Endothelial cell of umbilical vein (primary cell): Measurements from ENCODE around the gene SPDYE4. TPM values are rescaled to one million over a fixed set of nuclear protein-coding genes. Genes with fewer than 3 reads are reported as not detected.

Experiments
- BruUV-seq: library from RNA; stranded (reverse); fragments of 400-500 nt; replicated peaks from 2 replicates; lab custom pipeline; 2021; lab: Mats Ljungman, UMichigan
- CTCF ChIA-PET: fragments of 300-600, 350-600 bp; sonication (Branson Sonifier 250); formaldehyde crosslinking; loops from one replicate; lab custom pipeline; 2021; ENCODE audit warnings: antibody characterized with exemption, inconsistent platforms; lab: Charles Lee
- POLR2A ChIA-PET: fragments of 300-600, 350-600 bp; sonication (Branson Sonifier 250); formaldehyde crosslinking; loops from one replicate; lab custom pipeline; 2021; ENCODE audit warnings: antibody characterized with exemption, inconsistent platforms; lab: Charles Lee
- DNase-seq: peaks from one replicate; pipeline ENCODE4 v3.0.0-alpha.2; 2011; ENCODE audit warnings: low read depth, low spot score
- FAIRE-seq: peaks from 2 replicates; lab custom pipeline; 2011; peaks lifted over from hg19 to GRCh38; lab: Jason Lieb, UNC
- H2AFZ ChIP-seq: 2 replicates; pipeline ENCODE4 v1.6.0; 2012; ENCODE audit warnings: low read depth, low read length, control low read depth, inconsistent platforms
- H3K27ac ChIP-seq: 2 replicates; pipeline ENCODE4 v1.5.1; 2011; ENCODE audit warnings: low read depth, mild to moderate bottlenecking, control low read depth, low read length, moderate library complexity; ENCODE audit not compliant: insufficient read depth
- H3K27me3 ChIP-seq, 2 experiments: 2 replicates each; pipeline versions ENCODE4 v1.6.0 to v1.6.1; 2011; ENCODE audit warnings: low read length in 2 of 2, mixed read lengths in 1 of 2; ENCODE audit not compliant: control insufficient read depth in 2 of 2, insufficient read depth in 2 of 2
- H3K36me3 ChIP-seq, 2 experiments: 2 replicates in 1 of 2; 3 replicates in 1 of 2; pipeline ENCODE4 v1.5.1; 2011; ENCODE audit warnings: low read length in 2 of 2, mild to moderate bottlenecking in 1 of 2, moderate library complexity in 1 of 2; ENCODE audit not compliant: control insufficient read depth in 2 of 2, insufficient read depth in 2 of 2; ENCODE audit errors: extremely low read depth in 1 of 2
- H3K4me1 ChIP-seq: 3 replicates; pipeline ENCODE4 v1.5.1; 2011; ENCODE audit warnings: mild to moderate bottlenecking, low read length; ENCODE audit not compliant: control insufficient read depth, insufficient read depth; ENCODE audit errors: extremely low read depth
- H3K4me2 ChIP-seq: 2 replicates; pipeline ENCODE4 v1.6.1; 2011; ENCODE audit warnings: low read length, control low read depth, mixed read lengths; ENCODE audit not compliant: insufficient read depth
- H3K4me3 ChIP-seq, 3 experiments: fragments of 200-600 bp in 1 of 3; sonication (generic), shearing (Covaris generic) in 1 of 3; replicated peaks in 1 of 3; 2 replicates each; pipeline ENCODE4 v1.5.1; 2011 to 2016; ENCODE audit warnings: control low read depth in 3 of 3, low read length in 3 of 3, mild to moderate bottlenecking in 2 of 3, inconsistent platforms in 1 of 3, low read depth in 1 of 3, moderate library complexity in 1 of 3; ENCODE audit not compliant: insufficient read depth in 1 of 3
- H3K79me2 ChIP-seq: 2 replicates; pipeline ENCODE4 v1.6.0; 2012; ENCODE audit warnings: low read length, inconsistent platforms; ENCODE audit not compliant: control insufficient read depth, insufficient read depth
- H3K9ac ChIP-seq: replicated peaks from 2 replicates; pipeline ENCODE3; 2011; ENCODE audit warnings: low read length, control low read depth; ENCODE audit not compliant: insufficient read depth; ENCODE audit errors: extremely low read depth
- H3K9me1 ChIP-seq: replicated peaks from 3 replicates; pipeline ENCODE4 v1.6.0; 2011; ENCODE audit warnings: mild to moderate bottlenecking, low read length; ENCODE audit not compliant: control insufficient read depth, insufficient read depth; ENCODE audit errors: extremely low read depth
- H3K9me3 ChIP-seq: replicated peaks from 2 replicates; pipeline ENCODE4 v1.5.1; 2012; ENCODE audit warnings: low read length, inconsistent platforms; ENCODE audit not compliant: control insufficient read depth, insufficient read depth
- H4K20me1 ChIP-seq: replicated peaks from 2 replicates; pipeline ENCODE3; 2011; ENCODE audit warnings: mild to moderate bottlenecking, low read length; ENCODE audit not compliant: control insufficient read depth, insufficient read depth; ENCODE audit errors: extremely low read depth
- EZH2 ChIP-seq: IDR thresholded peaks from 2 replicates; pipeline ENCODE4 v1.6.1; 2012; ENCODE audit warnings: borderline replicate concordance, low read depth, mild to moderate bottlenecking, moderate library complexity, low read length, inconsistent platforms; ENCODE audit not compliant: severe bottlenecking
- FOS ChIP-seq: IDR thresholded peaks from 2 replicates; pipeline ENCODE4 v1.6.1; 2011; ENCODE audit warnings: mild to moderate bottlenecking, low read length, moderate library complexity, borderline replicate concordance; ENCODE audit not compliant: insufficient read depth
- GATA2 ChIP-seq: IDR thresholded peaks from 2 replicates; pipeline ENCODE4 v1.7.0; 2011; ENCODE audit warnings: low read depth, mild to moderate bottlenecking, moderate library complexity, mixed read lengths, low read length; ENCODE audit not compliant: insufficient read length, insufficient read depth
- JUN ChIP-seq: IDR thresholded peaks from 2 replicates; pipeline ENCODE4 v1.6.1; 2011; ENCODE audit warnings: borderline replicate concordance, low read depth; ENCODE audit not compliant: insufficient read length, insufficient read depth
- MYC ChIP-seq: IDR thresholded peaks from one replicate; pipeline ENCODE4 v1.6.1; 2011; ENCODE audit warnings: mild to moderate bottlenecking, low read depth, low read length
- POLR2A ChIP-seq: IDR thresholded peaks from 2 replicates; pipeline ENCODE4 v1.6.1; 2012; ENCODE audit warnings: low read depth, mild to moderate bottlenecking, control low read depth, low read length
- POLR2AphosphoS5 ChIP-seq: IDR thresholded peaks from 2 replicates; pipeline ENCODE4 v1.6.1; 2012; ENCODE audit warnings: low read depth, mild to moderate bottlenecking, control low read depth, low read length, moderate library complexity; ENCODE audit not compliant: insufficient read depth
- dilution Hi-C: fragments of 300-500 bp; cut with MboI; formaldehyde crosslinking; loops from one replicate; pipeline ENCODE4 v1.15.0; 2019; ENCODE audit warnings: low sequenced_read_pairs; ENCODE audit not compliant: extremely low pct_ligation_motif_present
- intact Hi-C: fragments of 100-400 bp; cut with micrococcal nuclease; formaldehyde crosslinking; loops from one replicate; pipeline ENCODE4 v1.10.0; 2022
- polyA plus RNA-seq, 4 experiments: library from polyadenylated mRNA; depleted of rRNA in 3 of 4; stranded (reverse) in 3 of 4; unstranded in 1 of 4; fragments of >200 nt; gene quantifications; 2 replicates each; pipeline versions ENCODE4 v1.2.1 to v1.2.3, GENCODE V29; 2011 to 2012; ENCODE audit warnings: missing spikeins in 1 of 4
- total RNA-seq: library from RNA; stranded (reverse); gene quantifications from 2 replicates; pipeline ENCODE4 v1.2.3, GENCODE V29; 2021
- TF ChIP-seq, protein P1 (sequence below), 2 donors: IDR thresholded peaks; 1 replicate in 1 of 2; 2 replicates in 1 of 2; pipeline ENCODE4 v1.5.1; 2011; ENCODE audit warnings: low read length in 2 of 2, mild to moderate bottlenecking in 2 of 2, moderate library complexity in 2 of 2, control low read depth in 1 of 2, inconsistent platforms in 1 of 2, low read depth in 1 of 2; ENCODE audit not compliant: insufficient read depth in 1 of 2; ENCODE audit errors: extremely low read depth in 1 of 2
- TF ChIP-seq, protein P2 (sequence below): IDR thresholded peaks from 2 replicates; pipeline ENCODE4 v1.6.1; 2011; ENCODE audit not compliant: insufficient read depth, insufficient read length

SPDYE4 gene
- total and polyA plus RNA-seq, 2 donors (not counting 3 experiments of a cell fraction or from before 2014, with no cell fraction given) = not detected

DNA sequence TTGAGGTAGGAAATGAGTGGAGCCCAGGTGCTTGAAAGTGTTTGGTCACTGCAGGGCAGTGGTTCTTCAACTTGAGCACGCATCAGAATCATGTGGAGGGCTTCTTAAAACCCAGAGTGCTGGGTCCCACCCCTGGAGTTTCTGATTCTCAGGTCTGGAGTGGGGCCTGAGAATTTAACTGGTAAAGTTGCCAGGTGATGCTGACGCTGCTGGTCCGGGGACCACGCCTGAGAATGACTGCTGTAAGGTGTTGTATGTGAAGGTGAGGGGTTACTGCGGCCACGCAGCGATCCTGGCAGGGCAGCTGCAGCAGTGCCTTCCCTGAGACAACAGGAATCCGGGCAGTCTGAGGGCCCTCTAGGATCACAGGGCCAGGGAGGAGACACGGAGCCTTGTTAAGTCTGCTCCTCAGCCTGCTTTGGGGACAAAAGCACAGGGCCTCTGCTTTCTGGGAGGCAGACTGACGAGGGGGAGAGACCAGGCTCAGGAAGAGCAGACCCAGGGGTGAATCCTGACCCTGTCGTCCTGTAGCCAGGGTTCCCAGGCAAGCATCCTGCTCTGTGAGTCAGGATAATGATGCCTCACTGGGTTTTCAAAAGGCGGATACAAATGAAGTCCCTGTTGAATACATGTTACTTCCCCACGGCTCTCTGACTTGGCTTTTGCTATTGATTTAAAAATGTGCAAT is 30.0 kb downstream of the SPDYE4 start:
- H3K36me3 ChIP-seq = no peaks in the 10 kb centered on the region
- dilution Hi-C loops (no loop called here), intact Hi-C loops (no loop called here)
- H3K27ac ChIP-seq = no peak overlapping the region
- no peak overlapping the region for H3K9ac ChIP-seq
- H3K4me3 ChIP-seq = no peak overlapping the region
- FAIRE-seq (no peak), DNase-seq (no peak)
- H4K20me1 ChIP-seq = no peaks in the 10 kb centered on the region
- H3K4me2 ChIP-seq = no peak overlapping the region
- BruUV-seq = no TSS peak
- H3K79me2 ChIP-seq = no peaks in the 10 kb centered on the region
- no peaks in the 10 kb centered on the region for H3K9me1 ChIP-seq
- ChIA-PET CTCF (no interaction called here), POLR2A (no interaction called here)
- H3K9me3 ChIP-seq = no peaks in the 10 kb centered on the region
- H3K27me3 ChIP-seq = peaks cover 0 to 4% of the 10 kb centered on the region in 2 experiments
- H3K4me1 ChIP-seq = no peaks in the 10 kb centered on the region
- H2AFZ ChIP-seq = no peak overlapping the region
- TF ChIP-seq GATA2 = no peak
- TF ChIP-seq, protein P1, sequence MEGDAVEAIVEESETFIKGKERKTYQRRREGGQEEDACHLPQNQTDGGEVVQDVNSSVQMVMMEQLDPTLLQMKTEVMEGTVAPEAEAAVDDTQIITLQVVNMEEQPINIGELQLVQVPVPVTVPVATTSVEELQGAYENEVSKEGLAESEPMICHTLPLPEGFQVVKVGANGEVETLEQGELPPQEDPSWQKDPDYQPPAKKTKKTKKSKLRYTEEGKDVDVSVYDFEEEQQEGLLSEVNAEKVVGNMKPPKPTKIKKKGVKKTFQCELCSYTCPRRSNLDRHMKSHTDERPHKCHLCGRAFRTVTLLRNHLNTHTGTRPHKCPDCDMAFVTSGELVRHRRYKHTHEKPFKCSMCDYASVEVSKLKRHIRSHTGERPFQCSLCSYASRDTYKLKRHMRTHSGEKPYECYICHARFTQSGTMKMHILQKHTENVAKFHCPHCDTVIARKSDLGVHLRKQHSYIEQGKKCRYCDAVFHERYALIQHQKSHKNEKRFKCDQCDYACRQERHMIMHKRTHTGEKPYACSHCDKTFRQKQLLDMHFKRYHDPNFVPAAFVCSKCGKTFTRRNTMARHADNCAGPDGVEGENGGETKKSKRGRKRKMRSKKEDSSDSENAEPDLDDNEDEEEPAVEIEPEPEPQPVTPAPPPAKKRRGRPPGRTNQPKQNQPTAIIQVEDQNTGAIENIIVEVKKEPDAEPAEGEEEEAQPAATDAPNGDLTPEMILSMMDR (IDR thresholded peaks at IDR 0.05; ENCODE audit: extremely low read depth in 1 of 2, insufficient read depth in 1 of 2, low read depth in 1 of 2, low read length in 2 of 2) = no peak
- TF ChIP-seq FOS = no peak
- TF ChIP-seq MYC = no peak
- no peak for TF ChIP-seq EZH2
- no peak for TF ChIP-seq POLR2A
- TF ChIP-seq JUN = no peak
- TF ChIP-seq POLR2AphosphoS5 = no peak
- TF ChIP-seq, protein P2, sequence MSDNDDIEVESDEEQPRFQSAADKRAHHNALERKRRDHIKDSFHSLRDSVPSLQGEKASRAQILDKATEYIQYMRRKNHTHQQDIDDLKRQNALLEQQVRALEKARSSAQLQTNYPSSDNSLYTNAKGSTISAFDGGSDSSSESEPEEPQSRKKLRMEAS = no peak
